DMS 273 (cell line): ENCODE results near the gene MRS2.
"Not testable (repeated sequence)": the region's sequence is repeated elsewhere in the genome, so short reads cannot be mapped to it uniquely, and the experiment has no call there.

Experiments
- DNase-seq: peaks from one replicate; lab custom pipeline; 2025; ENCODE audit not compliant: unreplicated experiment; lab: John Stamatoyannopoulos, UW

Gene MRS2, protein sequence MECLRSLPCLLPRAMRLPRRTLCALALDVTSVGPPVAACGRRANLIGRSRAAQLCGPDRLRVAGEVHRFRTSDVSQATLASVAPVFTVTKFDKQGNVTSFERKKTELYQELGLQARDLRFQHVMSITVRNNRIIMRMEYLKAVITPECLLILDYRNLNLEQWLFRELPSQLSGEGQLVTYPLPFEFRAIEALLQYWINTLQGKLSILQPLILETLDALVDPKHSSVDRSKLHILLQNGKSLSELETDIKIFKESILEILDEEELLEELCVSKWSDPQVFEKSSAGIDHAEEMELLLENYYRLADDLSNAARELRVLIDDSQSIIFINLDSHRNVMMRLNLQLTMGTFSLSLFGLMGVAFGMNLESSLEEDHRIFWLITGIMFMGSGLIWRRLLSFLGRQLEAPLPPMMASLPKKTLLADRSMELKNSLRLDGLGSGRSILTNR

DNA sequence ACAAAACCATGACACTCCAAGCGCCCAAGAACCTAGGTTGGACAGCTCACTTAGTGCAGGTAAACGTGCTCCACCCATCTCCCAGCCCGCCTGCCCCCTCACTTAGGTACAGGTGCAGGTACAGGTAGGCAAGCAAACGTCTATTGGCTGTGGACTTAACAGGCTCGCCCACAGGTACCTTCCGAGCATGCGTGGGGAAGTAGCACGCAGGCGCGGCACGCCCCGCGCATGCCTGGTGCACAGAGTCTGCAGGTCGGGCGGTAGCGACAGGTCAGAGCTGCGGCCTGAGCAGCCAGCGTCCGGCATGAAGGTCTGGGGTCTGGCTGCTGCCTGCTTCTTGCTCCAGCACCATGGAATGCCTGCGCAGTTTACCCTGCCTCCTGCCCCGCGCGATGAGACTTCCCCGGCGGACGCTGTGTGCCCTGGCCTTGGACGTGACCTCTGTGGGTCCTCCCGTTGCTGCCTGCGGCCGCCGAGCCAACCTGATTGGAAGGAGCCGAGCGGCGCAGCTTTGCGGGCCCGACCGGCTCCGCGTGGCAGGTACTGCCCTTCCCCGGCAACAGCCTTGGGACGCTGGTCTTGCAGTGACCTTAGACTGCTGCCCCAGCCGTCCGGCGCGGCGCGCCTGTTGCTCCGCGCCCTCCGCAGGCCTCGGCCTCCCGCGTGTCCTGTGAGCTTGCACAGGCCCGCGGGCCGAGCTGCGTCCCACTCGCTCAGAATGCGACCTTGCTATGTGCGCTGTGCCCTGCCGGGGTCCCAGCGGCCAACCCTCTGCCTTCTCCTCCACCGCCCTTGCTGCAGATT is at the start of gene MRS2:
Gene MRS2, plus strand, starts transcription at position 240 of the 804 bp plus-strand sequence. Its CDS starts 111 bp downstream, at position 351.
- DNase-seq, result peak; percentile 83

DNA sequence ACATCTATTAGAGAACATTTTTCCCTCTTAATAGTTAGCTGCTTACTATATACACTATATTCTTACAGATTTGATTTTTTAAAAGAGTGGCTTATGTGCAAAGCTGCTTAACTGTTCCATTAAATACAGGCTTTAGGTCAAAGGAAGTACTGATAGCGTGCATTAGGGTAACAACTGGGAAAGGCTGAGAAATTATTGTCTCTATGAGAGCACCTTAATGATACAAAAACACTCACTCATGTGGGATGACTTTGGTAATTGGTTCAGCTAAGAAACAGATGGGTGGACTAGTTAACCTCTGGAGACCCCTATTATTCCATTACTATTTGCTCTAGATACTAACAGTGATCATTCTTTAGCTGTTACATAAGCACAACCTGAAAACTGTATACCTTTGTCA is 48.9 kb upstream of the MRS2 start:
- no peak for DNase-seq

DNA sequence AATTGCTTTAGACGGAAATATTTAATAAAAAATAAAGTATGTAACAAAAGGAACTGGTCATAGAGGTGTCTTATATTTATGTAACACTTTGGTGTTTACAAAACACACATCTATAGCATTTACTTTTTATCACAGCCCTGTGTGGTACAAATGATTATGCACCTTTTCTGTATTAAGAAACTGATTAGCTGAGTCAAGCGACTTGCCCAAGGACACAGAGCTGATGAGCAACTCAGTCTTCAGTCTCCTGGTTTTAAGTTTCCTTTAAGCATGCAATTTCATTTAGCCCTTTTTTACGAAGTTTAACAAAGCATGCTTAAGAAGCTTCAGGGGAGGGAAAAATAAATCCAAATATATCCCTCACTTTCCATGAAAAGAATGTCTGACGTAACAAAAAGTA is 47.3 kb upstream of the MRS2 start:
- DNase-seq, result no peak

DNA sequence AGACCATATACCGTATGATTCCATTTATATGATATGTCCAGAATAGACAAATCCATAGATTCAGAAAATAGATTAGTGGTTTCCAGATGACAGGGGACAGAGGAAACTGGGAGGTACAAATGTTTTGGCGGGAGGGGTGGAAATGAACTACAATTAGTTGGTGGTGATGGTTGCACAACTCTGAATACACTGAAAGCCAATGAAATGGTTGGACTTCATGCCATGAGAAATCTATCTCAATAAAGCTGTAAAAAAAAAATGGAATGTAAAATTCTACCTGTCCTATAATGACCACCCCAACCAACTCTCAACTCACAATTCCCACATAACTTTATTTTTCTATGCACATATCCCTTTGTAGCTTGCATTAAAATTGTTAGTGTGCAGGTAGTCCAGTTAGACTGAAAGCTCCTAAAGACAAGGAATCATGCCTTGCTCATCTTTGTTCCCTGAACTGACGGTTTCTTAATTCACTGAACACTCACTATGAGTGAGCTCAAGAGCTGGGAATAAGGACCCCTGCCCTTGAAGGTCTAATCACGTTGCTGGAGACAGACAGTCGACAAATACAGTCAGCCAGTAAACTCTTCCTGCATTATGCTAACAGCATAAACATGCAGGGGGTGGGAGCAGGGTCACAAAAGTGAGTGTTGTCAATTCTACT is 46.3 kb upstream of the MRS2 start:
- no peak for DNase-seq

DNA sequence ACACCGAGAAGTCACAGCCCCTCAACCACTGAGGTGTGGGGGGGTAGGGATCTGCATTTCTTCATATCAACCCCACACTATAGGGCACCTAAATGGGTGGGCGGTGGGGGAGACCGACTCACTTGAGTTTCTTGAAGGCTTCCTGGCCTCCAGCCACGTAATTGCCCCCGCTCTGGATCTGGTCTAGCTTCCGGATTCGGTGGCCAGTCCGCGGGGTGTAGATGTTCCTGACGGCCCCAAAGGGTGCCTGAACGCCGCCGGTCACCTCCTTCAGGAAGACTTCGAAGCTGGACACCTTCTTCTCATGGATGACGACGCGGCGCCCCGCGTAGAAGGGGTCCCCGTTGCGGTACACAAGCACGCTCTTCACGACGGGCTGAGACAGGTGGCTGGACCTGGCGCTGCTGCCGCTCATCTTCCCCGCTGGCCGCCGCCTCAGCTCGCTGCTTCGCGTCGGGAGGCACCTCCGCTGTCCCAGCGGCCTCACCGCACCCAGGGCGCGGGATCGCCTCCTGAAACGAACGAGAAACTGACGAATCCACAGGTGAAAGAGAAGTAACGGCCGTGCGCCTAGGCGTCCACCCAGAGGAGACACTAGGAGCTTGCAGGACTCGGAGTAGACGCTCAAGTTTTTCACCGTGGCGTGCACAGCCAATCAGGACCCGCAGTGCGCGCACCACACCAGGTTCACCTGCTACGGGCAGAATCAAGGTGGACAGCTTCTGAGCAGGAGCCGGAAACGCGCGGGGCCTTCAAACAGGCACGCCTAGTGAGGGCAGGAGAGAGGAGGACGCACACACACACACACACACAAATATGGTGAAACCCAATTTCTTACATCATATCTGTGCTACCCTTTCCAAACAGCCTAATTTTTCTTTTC is 45.2 kb upstream of the MRS2 start, which contains the start of gene DCDC2:
Gene DCDC2, minus strand, starts transcription at position 724 of the 883 bp plus-strand sequence. Its CDS starts 309 bp downstream, at position 415.
- DNase-seq, result peak; percentile 32

DNA sequence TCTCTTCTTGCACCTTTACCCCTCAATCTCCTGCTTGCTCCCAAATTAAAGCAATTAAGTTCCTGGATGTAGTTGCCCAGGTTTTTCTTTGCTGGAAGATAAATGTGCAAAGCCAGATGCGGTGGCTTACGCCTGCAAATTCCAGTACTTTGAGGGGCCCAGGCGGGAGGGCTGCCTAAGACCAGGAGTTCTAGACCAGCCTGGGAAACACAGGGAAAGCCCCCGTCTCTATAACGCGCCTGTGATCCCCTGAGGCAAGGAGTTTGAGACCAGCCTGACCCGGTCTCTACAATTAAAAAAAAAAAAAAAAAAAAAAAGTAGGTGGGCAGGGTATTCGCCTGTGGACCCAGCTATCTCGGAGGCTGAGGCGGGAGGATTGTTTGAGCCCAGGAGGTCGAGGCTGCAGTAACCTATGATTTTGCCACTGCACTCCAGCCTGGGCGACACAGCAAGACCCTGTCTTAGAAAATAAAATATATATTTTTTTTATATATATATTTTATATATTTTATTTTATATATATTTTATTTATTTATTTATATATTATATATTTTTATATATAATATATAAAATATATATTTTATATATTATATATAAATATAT is 44.4 kb upstream of the MRS2 start:
- peak; percentile 32 for DNase-seq

DNA sequence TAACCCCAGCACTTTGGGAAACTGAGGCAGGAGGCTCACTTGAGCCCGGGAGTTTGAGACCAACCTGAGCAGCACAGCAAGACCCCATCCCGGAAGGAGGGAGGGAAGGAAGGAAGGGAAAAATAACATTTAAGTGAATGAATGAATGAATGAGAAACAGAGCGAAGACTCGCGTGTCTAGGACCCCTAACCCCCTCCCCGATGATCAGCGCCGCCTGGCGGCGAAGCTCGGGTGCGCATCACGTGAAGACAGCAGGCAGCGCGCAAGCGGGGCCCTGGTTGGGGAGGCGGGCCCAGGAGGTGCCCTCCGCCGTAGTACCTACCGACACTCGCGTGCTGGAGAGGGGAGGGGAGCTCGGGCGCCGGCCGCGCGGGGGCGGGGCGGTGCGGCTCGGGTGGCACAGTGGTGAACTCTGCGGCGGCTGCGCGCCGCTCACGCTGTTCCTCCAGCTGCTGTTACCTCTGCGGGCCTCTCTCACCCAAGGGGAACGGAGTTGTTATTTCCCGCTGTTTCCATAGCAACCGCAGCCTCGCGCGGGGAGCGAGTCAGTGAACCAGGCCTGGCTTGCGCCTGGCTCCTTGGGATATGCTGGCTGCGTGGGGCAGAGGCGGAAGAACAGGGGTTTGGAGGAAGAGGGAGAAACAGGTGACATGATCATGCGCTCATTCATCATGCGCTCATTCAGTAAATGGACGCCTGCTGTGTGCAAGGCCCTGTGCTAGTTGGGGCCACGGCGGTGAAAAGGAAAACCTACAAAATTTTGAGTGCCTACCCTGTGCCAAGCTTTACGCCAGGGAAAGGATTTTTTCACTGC is 42.9 kb upstream of the MRS2 start:
- DNase-seq, result peak; percentile 98

DNA sequence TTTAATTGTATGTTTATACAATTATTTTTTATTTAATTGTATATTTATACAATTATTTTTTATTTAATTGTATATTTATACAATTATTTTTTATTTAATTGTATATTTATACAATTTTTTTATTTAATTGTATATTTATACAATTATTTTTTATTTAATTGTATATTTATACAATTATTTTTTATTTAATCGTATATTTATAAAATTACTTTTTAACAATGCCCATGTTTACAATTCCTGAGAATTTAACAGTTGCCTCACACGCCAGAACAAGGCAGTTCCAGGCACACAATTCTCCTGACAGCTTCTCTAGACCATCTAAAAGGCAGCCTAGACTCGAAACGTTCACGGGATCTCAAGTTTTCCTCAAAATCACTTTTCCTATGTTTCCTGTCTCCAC is 40.4 kb upstream of the MRS2 start:
- not testable (repeated sequence) for DNase-seq

DNA sequence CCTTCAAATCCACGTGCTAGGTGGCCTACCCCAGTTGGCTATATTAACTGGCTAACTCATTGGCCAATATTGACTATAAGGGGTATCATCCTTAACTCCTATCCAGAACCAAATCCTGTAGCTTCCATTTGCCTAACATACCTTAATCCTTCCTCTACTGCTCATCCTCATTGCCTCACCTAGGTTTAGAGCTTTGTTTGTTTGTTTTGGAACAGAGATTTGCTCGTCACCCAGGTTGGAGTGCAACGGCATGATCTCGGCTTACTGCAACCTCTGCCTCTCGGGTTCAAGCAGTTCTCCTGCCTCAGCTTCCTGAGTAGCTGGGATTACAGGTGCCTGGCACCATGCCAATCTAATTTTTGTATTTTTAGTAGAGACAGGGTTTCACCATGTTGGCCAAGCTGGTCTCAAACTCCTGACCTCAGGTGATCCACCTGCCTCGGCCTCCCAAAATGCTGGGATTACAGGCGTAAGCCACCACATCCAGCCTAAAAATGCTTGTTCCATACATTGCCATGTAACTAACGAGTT is 37.6 kb upstream of the MRS2 start:
- DNase-seq, result not testable (repeated sequence)

DNA sequence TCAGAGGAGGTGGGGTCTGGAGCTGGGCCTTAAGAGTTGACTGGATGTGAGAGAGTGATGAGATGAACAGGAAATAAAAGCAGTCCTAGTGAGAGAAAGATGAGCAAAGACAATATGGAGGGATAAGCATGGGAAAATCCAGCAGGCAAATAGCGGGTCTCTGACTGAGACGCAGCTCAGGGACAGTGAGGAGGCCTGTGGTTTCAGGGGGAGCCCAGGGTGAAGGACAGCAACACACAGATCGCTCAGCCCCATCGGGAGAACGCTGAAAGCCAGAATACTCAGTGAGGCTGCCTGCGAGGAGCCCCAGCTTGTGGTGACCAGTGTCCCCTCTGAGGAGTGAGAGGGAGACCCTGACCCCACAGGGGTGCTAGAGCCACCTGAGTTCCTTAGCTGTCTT is 28.1 kb upstream of the MRS2 start:
- no peak for DNase-seq

DNA sequence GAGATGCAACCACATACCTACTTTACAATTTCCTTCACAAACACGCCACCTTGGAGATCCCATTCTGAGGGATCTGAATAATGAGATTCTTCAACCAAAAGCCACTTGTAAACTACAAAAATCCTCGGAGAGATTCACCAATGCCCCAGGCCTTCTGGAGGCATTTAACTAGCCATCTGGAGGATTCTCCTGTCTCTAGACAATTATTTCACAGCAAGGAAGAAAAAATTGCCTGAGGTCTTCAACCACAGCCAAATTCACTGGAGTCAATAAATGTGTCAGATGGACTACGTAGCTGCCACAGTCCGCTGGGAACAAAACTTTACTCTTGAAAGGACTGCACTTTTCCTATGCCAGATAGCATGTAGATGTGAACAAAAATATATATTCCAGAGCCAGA is 25.9 kb upstream of the MRS2 start:
- peak; percentile 75 for DNase-seq

DNA sequence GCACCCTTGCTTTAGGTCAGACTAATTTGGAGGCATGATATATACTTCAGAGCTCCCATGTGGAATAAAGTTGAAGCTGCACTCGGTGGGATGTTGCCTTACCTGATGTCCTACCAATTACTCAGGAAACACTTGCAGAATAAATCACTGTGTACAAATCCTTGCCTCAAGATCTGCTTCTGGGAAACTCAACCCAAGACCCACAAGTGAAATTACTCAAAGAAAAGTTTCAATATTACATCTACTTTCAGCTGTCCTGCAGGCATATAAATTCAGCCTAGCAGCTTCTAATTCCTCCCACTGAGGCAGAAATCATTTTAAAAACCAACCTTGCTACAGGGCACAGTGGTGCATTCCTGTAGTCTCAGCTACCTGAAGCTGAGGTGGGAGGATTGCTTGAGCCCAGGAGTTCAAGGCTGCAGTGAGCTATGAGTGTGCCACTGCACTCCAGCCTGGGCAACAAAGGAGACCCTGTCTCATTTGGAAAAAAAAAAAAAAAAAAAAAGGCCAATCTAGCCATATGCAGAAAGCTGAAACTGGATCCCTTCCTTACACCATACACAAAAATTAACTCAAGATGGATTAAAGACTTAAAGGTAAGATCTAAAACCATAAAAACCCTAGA is 24.2 kb upstream of the MRS2 start:
- no peak for DNase-seq

DNA sequence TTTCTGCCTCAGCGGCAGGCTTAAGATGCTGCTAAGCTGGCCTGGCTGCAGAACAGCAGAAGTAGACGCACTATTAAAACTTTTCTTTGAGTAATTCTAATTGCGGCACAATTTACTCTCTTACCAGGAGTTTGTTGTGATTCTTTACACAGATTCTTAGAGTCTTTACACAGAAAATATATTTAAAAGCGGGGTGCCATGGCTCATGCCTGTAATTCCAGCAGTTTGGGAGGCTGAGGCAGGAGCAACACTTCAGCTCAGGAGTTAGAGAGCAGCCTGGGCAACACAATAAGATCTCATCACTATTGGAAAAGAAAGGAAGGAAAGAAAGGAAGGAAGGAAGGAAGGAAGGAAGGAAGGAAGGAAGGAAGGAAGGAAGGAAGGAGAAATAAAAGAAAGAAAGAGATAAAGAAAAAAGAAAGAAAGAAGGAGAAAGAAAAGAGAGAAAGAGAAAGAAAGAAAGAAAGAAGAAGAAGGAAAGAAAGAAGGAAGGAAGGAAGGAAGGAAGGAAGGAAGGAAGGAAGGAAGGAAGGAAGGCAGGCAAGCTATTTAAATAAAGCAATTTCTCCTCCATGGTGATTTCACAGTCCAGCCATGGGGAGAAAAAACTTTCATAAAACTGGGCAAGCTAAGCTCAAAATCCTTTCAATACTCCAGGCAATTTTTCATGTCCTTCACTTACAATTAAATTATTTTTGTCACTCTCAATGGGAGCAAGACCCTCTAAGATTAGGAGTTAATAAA is 21.1 kb upstream of the MRS2 start:
- DNase-seq, result no peak

DNA sequence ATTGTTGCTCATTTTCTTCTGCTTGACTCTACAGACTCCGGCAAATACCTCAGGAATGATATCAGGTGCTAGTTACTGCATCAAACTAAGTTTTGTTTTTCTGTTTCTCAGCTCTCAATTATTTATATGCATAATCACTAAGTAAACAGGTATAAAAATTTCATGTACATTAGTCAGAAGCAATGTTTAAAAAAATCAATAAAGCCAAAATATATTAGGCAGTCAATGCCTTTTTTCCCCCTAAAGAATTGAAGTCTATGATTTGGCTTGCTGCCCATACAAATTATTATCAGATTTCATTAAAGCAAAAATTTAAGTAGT is 20.6 kb upstream of the MRS2 start:
- DNase-seq, result no peak

DNA sequence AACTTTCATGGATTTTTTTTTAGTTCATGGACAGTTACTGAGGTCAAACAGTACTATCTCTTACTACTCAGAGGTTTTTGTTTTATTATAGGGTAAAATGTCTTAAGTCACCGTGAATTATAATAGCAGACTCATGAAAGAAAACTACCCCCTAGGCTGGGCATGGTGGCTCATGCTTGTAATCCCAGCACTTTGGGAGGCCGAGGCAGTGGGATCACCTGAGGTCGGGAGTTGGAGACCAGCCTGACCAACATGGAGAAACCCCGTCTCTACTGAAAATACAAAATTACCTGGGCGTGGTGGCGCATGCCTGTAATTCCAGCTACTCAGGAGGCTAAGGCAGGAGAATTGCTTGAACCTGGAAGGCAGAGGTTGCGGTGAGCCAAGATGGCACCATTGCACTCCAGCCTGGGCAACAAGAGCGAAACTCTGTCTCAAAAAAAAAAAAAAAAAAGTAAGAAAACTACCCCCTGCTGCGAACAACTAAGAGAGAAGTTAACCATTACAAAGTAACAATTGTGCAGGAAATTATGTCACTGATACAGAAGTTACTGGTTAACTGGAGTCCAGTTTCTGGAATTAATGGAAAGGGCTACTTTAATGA is 19.7 kb upstream of the MRS2 start:
- DNase-seq, result not testable (repeated sequence)

DNA sequence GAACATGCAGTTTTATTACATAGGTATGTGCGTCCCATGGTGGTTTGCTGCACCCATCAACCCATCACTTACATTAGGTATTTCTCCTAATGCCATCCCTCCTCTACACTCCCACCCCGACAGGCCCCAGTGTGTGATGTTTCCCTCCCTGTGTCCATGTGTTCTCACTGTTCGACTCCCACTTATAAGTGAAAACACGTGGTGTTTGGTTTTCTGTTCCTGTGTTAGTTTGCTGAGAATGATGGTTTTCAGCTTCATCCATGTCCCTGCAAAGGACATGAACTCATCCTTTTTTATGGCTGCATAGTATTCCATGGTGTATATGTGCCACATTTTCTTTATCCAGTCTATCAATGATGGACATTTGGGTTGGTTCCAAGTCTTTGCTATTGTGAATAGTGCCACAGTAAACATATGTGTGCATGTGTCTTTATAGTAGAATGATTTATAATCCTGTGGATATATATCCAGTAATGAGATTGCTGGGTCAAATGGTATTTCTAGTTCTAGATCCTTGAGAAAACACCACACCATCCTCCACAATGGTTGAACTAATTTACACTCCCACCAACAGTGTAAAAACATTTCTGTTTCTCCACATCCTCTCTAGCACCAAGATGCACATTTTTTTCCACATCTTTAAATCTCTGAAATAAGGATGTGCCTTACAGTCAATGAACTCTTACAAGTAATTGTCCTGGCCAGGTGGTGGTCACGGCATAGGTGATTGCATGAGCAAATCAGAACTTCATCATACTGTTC is 18.2 kb upstream of the MRS2 start:
- DNase-seq, result not testable (repeated sequence)
